GM23338 (cell line): Measurements from ENCODE around the gene TMPRSS2. TPM values are rescaled to one million over a fixed set of nuclear protein-coding genes. Genes with fewer than 3 reads are reported as not detected.

Source experiments
- ATAC-seq: fragments of 200-7000 bp; cut with Tn5 transposase; 3 replicates; pipeline ENCODE4 v1.9.1; 2020
- DNase-seq: peaks from one replicate; pipeline ENCODE4 v3.0.0-alpha.2; 2015; ENCODE audit warnings: low spot score
- H2AFZ ChIP-seq: fragments of 200-600 bp; sonication (generic); 2 replicates; pipeline ENCODE4 v1.8.0; 2016; ENCODE audit warnings: antibody characterized with exemption, mild to moderate bottlenecking, moderate library complexity
- H3F3A ChIP-seq: fragments of 200-600 bp; sonication (generic); replicated peaks from 2 replicates; pipeline ENCODE4 v1.8.0; 2017; ENCODE audit warnings: antibody characterized with exemption, mixed run types, low read depth
- H3K27ac ChIP-seq: fragments of 200-600 bp; sonication (generic); 2 replicates; pipeline ENCODE4 v1.6.1; 2016; ENCODE audit warnings: low read depth
- H3K27me3 ChIP-seq: fragments of 200-600 bp; sonication (generic); 2 replicates; pipeline ENCODE4 v1.8.0; 2016; ENCODE audit warnings: mild to moderate bottlenecking, mixed run types, moderate library complexity; ENCODE audit not compliant: insufficient read depth
- H3K36me3 ChIP-seq: fragments of 200-600 bp; sonication (generic); 2 replicates; pipeline ENCODE4 v1.8.0; 2016; ENCODE audit warnings: mild to moderate bottlenecking; ENCODE audit not compliant: insufficient read depth
- H3K4me1 ChIP-seq: fragments of 200-600 bp; sonication (generic); 2 replicates; pipeline ENCODE4 v1.8.0; 2016; ENCODE audit warnings: mild to moderate bottlenecking, moderate library complexity; ENCODE audit not compliant: insufficient read depth
- H3K4me2 ChIP-seq: fragments of 200-600 bp; sonication (generic); 2 replicates; pipeline ENCODE4 v1.7.1; 2017; ENCODE audit warnings: mixed run types
- H3K4me3 ChIP-seq: fragments of 200-600 bp; sonication (generic); 2 replicates; pipeline ENCODE4 v1.6.1; 2016; ENCODE audit warnings: mixed run types
- H3K79me2 ChIP-seq: fragments of 200-600 bp; sonication (generic); replicated peaks from 2 replicates; pipeline ENCODE4 v1.8.0; 2017; ENCODE audit warnings: mild to moderate bottlenecking; ENCODE audit not compliant: insufficient read depth
- H3K9me2 ChIP-seq: fragments of 200-600 bp; sonication (generic); 2 replicates; pipeline ENCODE4 v1.8.0; 2017; ENCODE audit not compliant: insufficient read depth
- H4K20me1 ChIP-seq: fragments of 200-600 bp; sonication (generic); replicated peaks from 2 replicates; pipeline ENCODE4 v1.8.0; 2017; ENCODE audit warnings: mild to moderate bottlenecking; ENCODE audit not compliant: insufficient read depth
- H3K27ac Mint-ChIP-seq: 2 replicates; pipeline ENCODE4 v1.8.0; 2020; ENCODE audit warnings: inconsistent platforms, mild to moderate bottlenecking, moderate library complexity, mixed read lengths
- H3K27me3 Mint-ChIP-seq: 3 replicates; pipeline ENCODE4 v1.8.0; 2022; ENCODE audit warnings: low read depth, mild to moderate bottlenecking, moderate library complexity, mixed read lengths, inconsistent platforms; ENCODE audit not compliant: insufficient read depth, poor library complexity
- H3K36me3 Mint-ChIP-seq: 3 replicates; pipeline ENCODE4 v1.8.0; 2021; ENCODE audit warnings: low read depth, mild to moderate bottlenecking, inconsistent platforms, moderate library complexity, mixed read lengths
- H3K4me1 Mint-ChIP-seq: 3 replicates; pipeline ENCODE4 v1.8.0; 2020; ENCODE audit warnings: mild to moderate bottlenecking, inconsistent platforms, mixed read lengths
- H3K4me3 Mint-ChIP-seq: 3 replicates; pipeline ENCODE4 v1.8.0; 2021; ENCODE audit warnings: moderate library complexity, mild to moderate bottlenecking, inconsistent platforms, mixed read lengths
- H3K9me3 Mint-ChIP-seq: 3 replicates; pipeline ENCODE4 v1.8.0; 2020; ENCODE audit warnings: moderate library complexity, mild to moderate bottlenecking, inconsistent platforms, mixed read lengths
- CREB1 ChIP-seq: fragments of 250-450 bp; sonication (Bioruptor Pico); IDR thresholded peaks from 2 replicates; pipeline ENCODE4 v1.5.0; 2020; ENCODE audit warnings: low read depth, mild to moderate bottlenecking, moderate library complexity
- CTCF ChIP-seq, 2 experiments: fragments of 200-600 bp in 1 of 2; sonication (generic) in 1 of 2; conservative IDR thresholded peaks; 2 replicates each; pipeline versions ENCODE4 v1.5.1 to v1.6.1; 2016 to 2017; ENCODE audit warnings: antibody characterized with exemption in 2 of 2, low read depth in 2 of 2, mild to moderate bottlenecking in 2 of 2, moderate library complexity in 1 of 2
- JUNB ChIP-seq: IDR thresholded peaks from one replicate; pipeline ENCODE4 v1.6.1; 2016; ENCODE audit warnings: antibody characterized with exemption; ENCODE audit not compliant: unreplicated experiment
- NANOG ChIP-seq: IDR thresholded peaks from 2 replicates; pipeline ENCODE4 v1.6.1; 2016; ENCODE audit warnings: antibody characterized with exemption, borderline replicate concordance
- POLR2AphosphoS5 ChIP-seq: IDR thresholded peaks from 2 replicates; pipeline ENCODE4 v1.6.1; 2016; ENCODE audit warnings: antibody characterized with exemption, low read depth
- ZNF114 ChIP-seq: fragments of 250-450 bp; sonication (Bioruptor Pico); IDR thresholded peaks from 2 replicates; pipeline ENCODE4 v1.5.0; 2020; ENCODE audit warnings: mild to moderate bottlenecking, moderate library complexity
- ZNF462 ChIP-seq: fragments of 250-450 bp; sonication (Bioruptor Pico); IDR thresholded peaks from 2 replicates; pipeline ENCODE4 v1.5.0; 2020; ENCODE audit warnings: mild to moderate bottlenecking, moderate library complexity
- polyA plus RNA-seq: library from polyadenylated mRNA; unstranded; fragments of >200 nt; fragmentation: Nextera tagmentation; extraction: Ambion mirVana; gene quantifications from 2 replicates; pipeline ENCODE4 v1.2.1, GENCODE V29; 2016
- total RNA-seq: library from RNA; depleted of rRNA; stranded (reverse); fragments of >200 nt; shearing (Covaris generic); gene quantifications from 2 replicates; pipeline ENCODE4 v1.2.3, GENCODE V29; 2014

The TMPRSS2 gene
- total and polyA plus RNA-seq, 2 experiments from 2014 or later: 2.3 to 4.9 TPM

- Histone ChIP-seq H3F3A (no peaks in the 10 kb centered on the region), H3K4me1 (peaks cover 12% of the 10 kb centered on the region), H3K27ac (no peak overlapping the region), H4K20me1 (no peaks in the 10 kb centered on the region; the same call in 1 of the 2 replicates), H3K36me3 (no peaks in the 10 kb centered on the region), H3K27me3 (no peaks in the 10 kb centered on the region), H2AFZ (no peak overlapping the region), H3K4me3 (no peak overlapping the region), H3K79me2 (no peaks in the 10 kb centered on the region), H3K9me2 (no peaks in the 10 kb centered on the region), H3K4me2 (no peak overlapping the region)
- H3K27me3 Mint-ChIP-seq: no peaks in the 10 kb centered on the region
- TF ChIP-seq JUNB (no peak), NANOG (no peak), ZNF114 (CRISPR knock-in tag) (no peak), CREB1 (no peak), CTCF (conservative IDR thresholded peaks at IDR 0.05; ENCODE audit: low read depth in 2 of 2) (no peak), POLR2AphosphoS5 (no peak)
- H3K9me3 Mint-ChIP-seq: no peaks in the 10 kb centered on the region
- ATAC-seq: no peak
- no peak for DNase-seq
- no peak overlapping the region for H3K4me3 Mint-ChIP-seq
- H3K4me1 Mint-ChIP-seq: peaks cover 42% of the 10 kb centered on the region
- no peak overlapping the region for H3K27ac Mint-ChIP-seq
- no peaks in the 10 kb centered on the region; the same call in 2 of the 3 replicates for H3K36me3 Mint-ChIP-seq
Measured at GRCh38 chr21:41482980-41483379, 25.0 kb downstream of the TMPRSS2 start.

GRCh38 chr21:41482301-41482700, 25.7 kb downstream of the TMPRSS2 start:
- DNase-seq (no peak), ATAC-seq (no peak)
- Histone ChIP-seq H3F3A (0 out of 2 replicates have a peak, but pooled peaks cover 4% of the 10 kb centered on the region), H3K27me3 (no peaks in the 10 kb centered on the region), H3K4me1 (peaks cover 19% of the 10 kb centered on the region), H3K4me2 (no peak overlapping the region), H3K4me3 (no peak overlapping the region), H4K20me1 (no peaks in the 10 kb centered on the region; the same call in 1 of the 2 replicates), H2AFZ (no peak overlapping the region), H3K9me2 (no peaks in the 10 kb centered on the region), H3K27ac (no peak overlapping the region), H3K79me2 (no peaks in the 10 kb centered on the region), H3K36me3 (no peaks in the 10 kb centered on the region)
- H3K36me3 Mint-ChIP-seq: no peaks in the 10 kb centered on the region; the same call in 2 of the 3 replicates
- no peak overlapping the region for H3K4me3 Mint-ChIP-seq
- peaks cover 48% of the 10 kb centered on the region for H3K4me1 Mint-ChIP-seq
- TF ChIP-seq CTCF (conservative IDR thresholded peaks at IDR 0.05; ENCODE audit: low read depth in 2 of 2) (no peak), JUNB (no peak), ZNF462 (CRISPR knock-in tag) (no peak)
- H3K27me3 Mint-ChIP-seq: no peaks in the 10 kb centered on the region
- no peak overlapping the region for H3K27ac Mint-ChIP-seq
- no peaks in the 10 kb centered on the region for H3K9me3 Mint-ChIP-seq
